ENCODE measurements around the gene GDPD1.
"Not testable (repeated sequence)": the region's sequence is repeated elsewhere in the genome, so short reads cannot be mapped to it uniquely, and the experiment has no call there.

The GDPD1 gene

GRCh38 chr17:59254742-59255141 is 34.4 kb downstream of the GDPD1 start:
- no peak for FAIRE-seq

GRCh38 chr17:59257101-59257500 is 36.8 kb downstream of the GDPD1 start:
- FAIRE-seq: no peak

- FAIRE-seq: no peak
These were observed 40.4 kb downstream of the GDPD1 start for GRCh38 chr17:59260722-59261121.

DNA sequence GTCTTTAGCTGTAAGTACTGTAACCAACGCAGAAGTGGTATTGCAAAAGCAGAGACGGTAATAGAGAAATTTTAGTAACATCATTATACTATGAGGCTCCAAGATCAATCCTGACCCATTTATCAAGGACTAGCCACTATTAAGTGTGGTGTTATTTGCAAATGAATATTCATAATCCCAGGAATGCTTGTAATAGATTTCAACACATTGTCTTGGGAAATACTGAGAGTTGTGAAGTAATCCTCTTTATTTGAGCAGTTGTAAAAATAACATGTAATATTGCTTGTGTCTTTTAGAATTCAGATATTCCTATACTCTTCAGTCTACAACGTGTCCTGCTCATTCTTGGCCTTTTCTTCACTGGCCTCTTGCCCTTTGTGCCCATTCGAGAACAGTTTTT is 46.4 kb downstream of the GDPD1 start:
- FAIRE-seq: no peak

DNA sequence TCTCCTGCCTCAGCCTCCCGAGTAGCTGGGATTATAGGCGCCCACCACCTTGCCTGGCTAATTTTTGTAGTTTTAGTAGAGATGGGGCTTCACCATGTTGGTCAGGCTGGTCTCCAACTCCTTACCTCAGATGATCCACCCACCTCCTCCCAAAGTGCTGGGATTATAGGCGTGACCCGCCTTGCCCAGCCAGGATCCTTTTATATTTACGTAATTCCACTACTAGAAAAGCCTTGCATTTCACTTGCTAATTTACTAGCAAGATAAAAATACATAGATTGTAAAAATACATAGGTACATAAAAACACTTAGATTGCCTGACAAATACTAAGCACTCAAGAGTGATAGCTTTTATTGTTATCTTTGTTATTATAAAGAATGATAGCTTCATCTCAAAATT is 47.5 kb downstream of the GDPD1 start:
- no peak for FAIRE-seq

DNA sequence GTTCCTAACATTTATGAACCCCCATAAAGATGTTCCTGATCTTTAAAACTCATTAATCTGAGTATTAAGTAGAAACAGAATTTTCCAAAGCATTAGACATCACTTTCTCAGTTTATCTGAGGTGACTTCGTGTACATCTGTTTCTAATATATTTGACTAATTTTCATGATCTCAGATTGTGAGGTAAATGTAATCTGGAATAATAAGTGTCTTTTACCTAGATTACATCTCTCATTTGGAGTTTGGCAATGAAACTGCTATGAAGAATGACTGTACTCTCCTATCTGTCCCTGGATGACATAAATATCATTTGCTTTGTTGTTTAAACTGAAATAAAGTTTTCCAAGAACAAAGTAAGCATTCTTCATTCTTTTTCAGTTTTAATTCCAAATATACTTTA is 55.3 kb downstream of the GDPD1 start:
- no peak for FAIRE-seq

GRCh38 chr17:59277031-59277430 is 56.7 kb downstream of the GDPD1 start:
- FAIRE-seq: no peak

DNA sequence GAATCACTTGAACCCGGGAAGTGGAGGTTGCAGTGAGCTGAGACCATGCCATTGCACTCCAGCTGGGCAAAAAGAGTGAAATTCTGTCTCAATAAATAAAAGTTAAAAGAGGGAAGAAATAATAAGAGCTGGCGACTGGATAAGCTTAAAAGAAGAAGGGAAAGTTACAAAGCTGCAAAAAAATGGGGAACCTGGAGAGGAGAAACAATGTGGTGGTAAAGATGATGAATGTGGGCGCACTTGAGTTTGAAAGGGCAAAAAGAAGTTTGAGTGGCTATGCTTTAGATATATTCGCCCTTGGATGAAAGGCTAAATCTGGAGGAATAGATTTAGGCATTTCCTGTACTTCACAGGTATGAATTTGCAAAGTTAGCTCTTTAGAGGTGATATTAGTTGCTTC is 58.1 kb downstream of the GDPD1 start:
- no peak for FAIRE-seq

DNA sequence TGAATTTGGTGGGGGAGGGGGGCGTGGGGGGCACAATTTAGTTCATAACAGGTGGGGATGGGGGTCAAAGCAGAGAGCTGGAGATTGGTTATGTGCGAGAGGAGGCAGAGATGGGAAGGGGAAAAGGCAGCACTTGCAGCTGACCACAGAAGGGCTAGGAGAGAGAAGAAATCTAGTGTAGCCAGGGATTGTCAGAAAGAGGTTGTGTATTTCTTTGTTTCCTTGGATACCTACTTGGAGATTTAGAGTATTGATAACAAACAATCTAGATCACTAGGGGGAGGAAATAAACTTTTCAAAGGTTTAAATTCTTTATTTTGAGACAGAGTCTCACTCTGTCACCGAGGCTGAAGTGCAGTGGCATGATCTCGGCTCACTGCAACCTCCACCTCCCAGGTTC is 64.0 kb downstream of the GDPD1 start:
- FAIRE-seq: no peak

DNA sequence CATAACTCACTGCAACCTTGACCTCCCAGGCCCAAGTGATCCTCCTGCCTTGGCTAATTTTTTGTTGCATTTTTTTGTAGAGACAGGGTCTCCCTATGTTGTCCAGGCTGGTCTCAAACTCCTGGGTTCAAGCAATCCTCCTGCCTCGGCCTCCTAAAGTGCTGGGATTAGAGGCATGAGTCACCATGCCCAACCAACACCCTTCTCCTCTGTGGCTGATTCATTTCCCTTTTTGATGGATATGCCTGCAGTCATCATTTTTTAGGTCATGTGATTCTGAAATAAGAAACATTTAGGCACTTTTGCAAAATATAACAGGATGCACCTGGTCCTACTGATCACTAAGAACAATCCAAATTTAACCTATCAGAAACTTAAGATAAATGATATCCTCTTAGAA is 67.1 kb downstream of the GDPD1 start:
- no peak for FAIRE-seq

GRCh38 chr17:59287891-59288290 is 67.6 kb downstream of the GDPD1 start:
- FAIRE-seq: no peak

- no peak for FAIRE-seq
These were observed 69.6 kb downstream of the GDPD1 start for GRCh38 chr17:59289981-59290301.

DNA sequence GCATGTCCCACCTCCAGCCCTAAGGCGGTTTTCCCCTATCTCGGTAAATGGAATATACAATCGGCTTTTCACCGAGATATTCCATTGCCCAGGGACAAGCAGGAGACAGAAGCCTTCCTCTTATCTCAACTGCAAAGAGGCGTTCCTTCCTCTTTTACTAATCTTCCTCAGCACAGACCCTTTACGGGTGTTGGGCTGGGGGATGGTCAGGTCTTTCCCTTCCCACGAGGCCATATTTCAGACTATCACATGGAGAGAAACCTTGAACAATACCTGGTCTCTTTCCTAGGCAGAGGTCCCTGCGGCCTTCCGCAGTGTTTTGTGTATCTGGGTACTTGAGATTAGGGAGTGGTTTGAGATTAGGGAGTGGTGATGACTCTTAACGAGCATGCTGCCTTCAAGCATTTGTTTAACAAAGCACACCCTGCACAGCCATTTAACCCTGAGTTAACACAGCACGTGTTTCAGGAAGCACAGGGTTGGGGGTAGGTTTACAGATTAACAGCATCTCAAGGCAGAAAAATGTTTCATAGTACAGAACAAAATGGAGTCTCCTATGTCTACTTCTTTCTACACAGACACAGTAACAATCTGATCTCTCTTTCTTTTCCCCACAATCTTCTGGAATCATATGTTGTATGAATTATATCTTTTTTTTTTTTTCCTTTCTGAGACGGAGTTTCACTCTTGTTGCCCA is 70.1 kb downstream of the GDPD1 start:
- not testable (repeated sequence) for FAIRE-seq

- no peak for FAIRE-seq
These were observed 71.8 kb downstream of the GDPD1 start for GRCh38 chr17:59292174-59292523.

DNA sequence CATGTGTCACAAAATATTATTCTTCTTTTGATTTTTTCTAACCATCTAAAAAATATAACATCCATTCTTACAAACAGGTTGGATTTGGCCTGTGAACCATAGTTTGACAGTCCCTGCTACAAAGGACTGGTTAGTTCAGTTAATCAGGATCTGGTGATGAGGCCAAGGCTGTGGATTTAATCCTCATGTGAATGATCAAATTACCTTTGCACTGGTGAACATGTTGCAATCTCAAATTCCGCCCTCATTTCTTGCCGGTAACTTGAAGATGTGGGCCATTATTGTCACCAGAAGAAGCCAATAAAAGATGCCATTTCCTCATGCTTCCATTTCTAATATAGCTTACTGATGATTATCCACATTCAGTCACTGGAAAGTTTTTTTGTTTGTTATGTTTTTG is 75.9 kb downstream of the GDPD1 start:
- no peak for FAIRE-seq

DNA sequence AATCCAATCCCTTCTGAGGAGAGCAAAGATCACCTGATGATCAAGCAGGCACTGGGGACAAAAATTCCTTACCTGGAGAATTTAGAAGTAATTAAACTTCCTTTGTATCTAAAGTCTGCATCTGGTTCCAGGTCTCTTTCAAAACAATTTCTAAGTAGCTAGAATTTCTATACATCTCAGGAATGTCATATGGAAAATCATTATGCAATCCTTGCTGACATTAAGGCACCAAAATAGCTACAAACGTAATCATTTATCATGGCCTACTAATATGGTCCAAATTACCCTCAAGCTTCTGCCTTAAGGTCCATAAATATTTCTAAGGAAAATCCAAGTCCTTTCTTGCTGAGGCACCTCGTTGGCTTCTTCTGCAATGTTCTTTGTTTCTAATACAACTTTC is 78.2 kb downstream of the GDPD1 start:
- no peak for FAIRE-seq

DNA sequence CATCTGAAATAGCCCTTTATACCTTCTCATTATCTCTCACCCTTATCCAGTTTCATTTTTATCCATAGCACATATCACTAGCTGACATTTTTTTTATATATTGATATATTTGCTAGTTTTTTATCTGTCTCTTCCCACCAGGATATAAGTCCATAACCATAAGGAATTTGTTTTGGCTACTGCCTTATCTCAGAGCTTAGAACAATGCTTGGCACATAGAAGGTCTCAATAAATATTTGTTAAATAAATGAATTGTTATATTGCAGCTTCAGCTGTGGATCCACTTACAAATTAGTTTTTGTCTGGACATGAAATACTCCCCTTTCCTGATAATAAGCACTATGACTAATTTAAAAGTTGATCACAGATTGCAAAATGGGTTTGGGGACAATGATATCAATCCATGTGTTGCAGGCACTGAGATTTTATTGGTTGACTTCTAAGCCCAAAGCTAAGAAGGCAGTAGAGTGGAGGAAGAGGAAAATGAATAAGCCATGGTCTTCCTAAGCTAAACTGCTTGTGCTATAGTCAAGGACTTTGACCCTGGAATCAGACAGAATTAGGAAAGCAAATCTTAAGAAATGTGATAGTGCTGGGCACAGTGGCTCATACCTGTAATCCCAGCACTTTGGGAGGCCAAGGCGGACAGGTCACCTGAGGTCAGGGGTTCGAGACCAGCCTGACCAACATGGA is 79.2 kb downstream of the GDPD1 start:
- no peak for FAIRE-seq

GRCh38 chr17:59300941-59301340 is 80.6 kb downstream of the GDPD1 start:
- FAIRE-seq: no peak

GRCh38 chr17:59304811-59305210 is 84.5 kb downstream of the GDPD1 start:
- no peak for FAIRE-seq

- no peak for FAIRE-seq
These were observed 90.1 kb downstream of the GDPD1 start for GRCh38 chr17:59310263-59310920.

GRCh38 chr17:59311051-59311468 is 90.7 kb downstream of the GDPD1 start:
- no peak for FAIRE-seq

GRCh38 chr17:59311521-59311920 is 91.2 kb downstream of the GDPD1 start:
- FAIRE-seq: not testable (repeated sequence)

GRCh38 chr17:59315866-59316265 is 95.6 kb downstream of the GDPD1 start:
- FAIRE-seq: no peak
